ENCODE measurements around the gene ACADS.

- no peak for TF ChIP-seq NR4A1 (CRISPR knock-in tag; IDR thresholded peaks at IDR 0.05)
- TF ChIP-seq NR4A1 (tag; IDR thresholded peaks at IDR 0.05): no peak
- no peak for TF ChIP-seq MYNN (IDR thresholded peaks at IDR 0.05)
- TF ChIP-seq MYNN (CRISPR knock-in tag; IDR thresholded peaks at IDR 0.05): no peak
- no peak for TF ChIP-seq USF2 (CRISPR knock-in tag; IDR thresholded peaks at IDR 0.05)
- TF ChIP-seq CTCF (IDR thresholded peaks at IDR 0.05 in 2 of 3, conservative IDR thresholded peaks at IDR 0.05 in 1 of 3; ENCODE audit: insufficient read depth in 2 of 3, low read depth in 1 of 3, low read length in 3 of 3): no peak
- TF ChIP-seq POLR2A (conservative IDR thresholded peaks at IDR 0.05): no peak
- no peak for TF ChIP-seq FOS (IDR thresholded peaks at IDR 0.05; ENCODE audit: extremely low read depth, insufficient read length)
- no peak for TF ChIP-seq HES1 (IDR thresholded peaks at IDR 0.05; ENCODE audit: low read depth)
Observed at GRCh38 chr12:120751389-120751788, 25.8 kb downstream of the ACADS start.

All from K562 (cell line).